Stimulated activated CD4-positive, alpha-beta T cell treated with anti-CD3 and anti-CD28 coated beads, Interleukin-4, amount 100 ng/mL, for 1 hour (primary cell): ENCODE results near the gene SSBP4.
"Not testable (repeated sequence)": the region's sequence is repeated elsewhere in the genome, so short reads cannot be mapped to it uniquely, and the experiment has no call there.

Source experiments
- DNase-seq: peaks from one replicate; pipeline ENCODE4 v3.0.0-alpha.2; 2020

The SSBP4 gene

DNA sequence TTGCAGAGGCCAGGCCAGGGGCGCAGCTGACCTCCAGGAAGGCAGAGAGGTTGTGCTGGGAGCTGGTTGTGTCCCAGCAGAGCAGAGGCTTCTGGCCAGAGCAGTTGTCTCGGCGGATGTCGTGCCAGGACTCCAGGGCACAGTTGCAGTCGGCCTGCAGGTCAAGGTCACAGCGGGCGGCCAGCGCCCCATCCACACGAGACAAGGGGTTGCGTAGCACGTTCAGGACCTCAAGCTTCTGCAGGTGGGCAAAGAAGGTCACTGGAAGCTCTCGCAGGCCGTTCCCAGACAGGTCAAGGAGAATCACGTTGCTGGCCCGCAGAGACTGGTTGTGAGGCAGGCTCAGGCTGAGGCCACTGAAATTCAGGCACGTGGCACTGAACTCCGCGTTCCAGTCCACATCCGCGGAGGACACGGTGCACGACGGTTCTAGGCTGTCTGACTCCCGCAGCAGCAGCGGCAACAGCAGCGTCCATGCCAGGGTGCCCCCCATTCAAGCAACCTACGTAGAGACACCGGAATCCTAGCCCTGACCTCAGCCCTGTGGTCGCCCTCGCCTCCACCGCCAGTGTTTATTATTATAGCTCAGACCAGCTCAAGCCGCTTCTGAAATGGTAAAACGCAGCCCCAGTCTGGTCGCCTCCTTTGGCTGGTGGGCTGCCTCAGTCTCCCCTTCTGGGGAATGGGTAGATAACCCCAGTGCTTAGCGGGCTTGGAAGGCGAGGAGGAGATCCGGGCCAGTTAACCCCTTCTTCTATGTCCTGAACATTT lies 22.5 kb upstream of the SSBP4 start:
- DNase-seq, result no peak

DNA sequence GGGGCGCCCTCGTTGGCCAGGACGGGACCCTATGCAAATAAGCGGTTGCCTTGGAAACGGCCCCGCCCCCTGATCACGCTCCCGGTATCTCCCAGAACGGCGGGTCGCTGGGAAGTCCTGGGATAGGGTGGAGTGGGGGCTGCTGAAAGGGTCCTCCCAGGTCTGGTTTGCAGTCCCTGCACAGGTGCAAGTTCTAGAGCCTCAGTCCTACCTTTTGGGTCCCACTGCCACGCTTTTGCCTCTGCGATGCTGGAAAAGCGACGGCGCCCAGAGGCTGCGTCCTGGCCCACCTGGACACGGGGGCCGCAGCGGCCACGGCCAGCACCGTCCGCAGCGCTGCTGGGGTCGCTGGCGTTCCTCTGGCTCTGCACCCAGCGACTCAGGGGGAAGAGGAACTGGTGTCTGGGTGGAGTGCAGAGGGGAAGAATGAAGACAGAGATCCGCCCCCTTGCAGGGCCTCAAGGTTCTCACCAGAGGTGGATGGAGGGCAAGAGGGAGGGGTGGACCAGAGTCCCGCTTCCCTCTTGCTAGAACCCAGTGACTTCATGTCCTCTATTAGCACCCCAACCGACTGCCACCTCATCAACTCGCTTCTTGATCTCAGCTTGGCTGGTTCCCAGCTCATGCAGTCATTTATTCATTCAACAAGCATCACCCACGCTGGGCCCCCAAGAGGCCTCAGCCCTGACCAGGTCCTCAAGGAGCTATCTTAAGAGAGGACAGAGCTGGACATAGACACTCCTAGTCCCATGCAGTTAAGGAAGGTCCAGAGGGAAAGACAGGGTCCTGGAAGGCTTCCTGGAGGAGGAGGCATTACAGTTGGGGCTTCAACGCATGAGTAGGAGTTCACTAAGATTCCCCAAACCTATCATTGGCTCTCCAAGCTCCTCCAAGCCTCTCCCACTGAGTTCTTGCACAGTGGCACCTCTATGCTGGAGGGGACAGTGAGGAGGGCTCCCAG lies 21.7 kb upstream of the SSBP4 start, which contains the start of gene LRRC25:
Gene LRRC25, minus strand, starts transcription at position 381 of the 961 bp plus-strand sequence. CDS start 659 bp downstream, outside the sequence.
- no peak for DNase-seq

DNA sequence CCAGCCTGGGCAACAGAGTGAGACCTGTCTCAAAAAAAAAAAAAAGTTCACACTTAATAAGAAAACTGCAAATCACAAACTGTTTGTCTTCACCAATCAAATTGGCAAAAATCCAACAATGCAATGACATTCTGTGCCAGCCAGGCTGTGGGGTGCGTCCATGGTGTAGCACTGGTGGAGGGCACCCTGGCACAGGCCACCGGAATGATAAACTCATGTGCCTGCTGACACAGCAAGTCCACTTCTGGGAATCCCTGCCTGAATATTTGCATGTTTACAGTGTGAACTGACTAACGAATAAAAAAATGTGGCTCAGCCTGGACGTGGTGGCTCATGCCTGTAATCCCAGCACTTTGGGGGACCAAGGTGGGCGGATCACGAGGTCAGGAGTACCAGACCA lies 20.2 kb upstream of the SSBP4 start:
- no peak for DNase-seq

DNA sequence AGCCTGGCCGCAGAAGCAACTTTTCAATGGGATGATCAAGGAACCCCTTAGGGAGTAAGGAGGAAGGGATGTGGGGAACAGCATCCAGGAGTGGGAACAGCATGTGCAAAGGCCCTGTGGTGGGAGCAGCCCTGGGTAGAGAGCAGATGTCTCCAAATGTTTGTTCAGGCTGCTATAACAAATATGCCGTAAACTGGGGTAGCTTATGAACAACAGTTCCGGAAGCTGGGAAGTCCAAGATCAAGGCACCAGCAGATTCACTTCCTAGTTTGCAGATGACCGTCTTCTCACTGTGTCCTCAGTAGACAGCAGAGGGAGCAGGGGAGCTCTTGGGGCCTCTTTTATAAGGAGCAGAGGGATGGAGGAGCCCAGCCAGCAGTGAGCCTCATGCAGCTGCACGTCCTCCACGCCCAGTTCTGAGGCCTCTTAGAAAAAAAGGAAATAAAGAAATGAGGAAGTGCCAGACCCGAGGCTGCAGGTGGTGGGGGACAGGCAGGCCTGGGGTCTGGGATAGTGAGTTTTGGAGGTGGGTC lies 17.6 kb upstream of the SSBP4 start:
- DNase-seq, result no peak

DNA sequence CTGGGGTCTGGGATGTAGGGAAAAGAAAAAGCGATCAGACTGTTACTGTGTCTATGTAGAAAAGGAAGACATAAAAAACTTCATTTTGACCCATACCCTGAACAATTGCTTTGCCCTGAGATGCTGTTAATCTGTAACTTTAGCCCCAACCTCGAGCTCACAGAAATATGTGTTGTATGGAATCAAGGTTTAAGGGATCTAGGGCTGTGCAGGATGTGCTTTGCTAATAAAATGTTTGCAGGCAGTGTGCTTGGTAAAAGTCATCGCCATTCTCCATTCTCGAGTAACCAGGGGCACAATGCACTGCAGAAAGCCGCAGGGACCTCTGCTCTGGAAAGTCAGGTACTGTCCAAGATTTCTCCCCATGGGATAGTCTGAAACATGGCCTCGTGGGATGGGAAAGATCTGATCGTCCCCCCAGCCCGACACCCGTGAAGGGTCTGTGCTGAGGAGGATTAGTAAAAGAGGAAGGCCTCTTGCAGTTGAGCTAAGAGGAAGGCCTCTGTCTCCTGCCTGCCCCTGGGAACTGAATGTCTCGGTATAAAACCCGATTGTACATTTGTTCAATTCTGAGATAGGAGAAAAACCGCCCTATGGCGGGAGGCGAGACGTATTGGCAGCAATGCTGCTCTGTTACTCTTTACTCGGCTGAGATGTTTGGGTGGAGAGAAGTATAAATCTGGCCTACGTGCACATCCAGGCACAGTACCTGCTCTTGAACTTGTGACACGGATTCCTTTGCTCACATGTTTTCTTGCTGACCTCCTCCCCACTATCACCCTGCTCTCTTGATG lies 16.5 kb upstream of the SSBP4 start:
- not testable (repeated sequence) for DNase-seq

DNA sequence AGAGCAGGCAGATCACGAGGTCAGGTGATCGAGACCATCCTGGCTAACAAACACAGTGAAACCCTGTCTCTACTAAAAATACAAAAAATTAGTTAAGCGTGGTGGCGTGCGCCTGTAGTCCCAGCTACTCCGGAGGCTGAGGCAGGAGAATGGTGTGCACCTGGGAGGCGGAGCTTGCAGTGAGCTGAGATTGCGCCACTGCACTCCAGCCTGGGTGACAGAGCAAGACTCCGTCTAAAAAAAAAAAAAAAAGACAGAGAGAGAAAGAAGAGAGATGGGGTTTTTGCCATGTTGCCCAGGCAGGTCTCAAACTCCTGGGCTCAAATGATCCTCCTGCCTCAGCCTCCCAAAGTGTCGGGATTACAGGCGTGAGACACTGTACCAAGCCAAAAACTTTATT lies 13.4 kb upstream of the SSBP4 start:
- not testable (repeated sequence) for DNase-seq

DNA sequence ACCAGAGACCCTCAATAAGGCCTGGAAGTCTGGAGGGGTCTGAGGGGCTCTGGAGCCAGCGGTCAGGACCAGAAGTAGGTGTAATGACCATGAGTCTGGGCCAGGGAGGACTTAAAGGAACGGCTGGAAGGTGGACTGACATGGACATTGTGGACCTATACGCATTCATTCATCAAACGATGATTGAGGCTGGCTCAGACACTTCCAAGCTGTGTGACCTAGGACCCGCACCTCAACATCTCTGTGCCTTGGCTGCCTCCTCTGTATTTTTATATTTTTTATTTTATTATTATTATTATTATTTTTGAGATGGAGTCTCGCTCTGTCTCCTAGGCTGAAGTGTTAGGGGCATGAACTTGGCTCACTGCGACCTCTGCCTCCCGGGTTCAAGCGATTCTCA lies 12.4 kb upstream of the SSBP4 start:
- no peak for DNase-seq

DNA sequence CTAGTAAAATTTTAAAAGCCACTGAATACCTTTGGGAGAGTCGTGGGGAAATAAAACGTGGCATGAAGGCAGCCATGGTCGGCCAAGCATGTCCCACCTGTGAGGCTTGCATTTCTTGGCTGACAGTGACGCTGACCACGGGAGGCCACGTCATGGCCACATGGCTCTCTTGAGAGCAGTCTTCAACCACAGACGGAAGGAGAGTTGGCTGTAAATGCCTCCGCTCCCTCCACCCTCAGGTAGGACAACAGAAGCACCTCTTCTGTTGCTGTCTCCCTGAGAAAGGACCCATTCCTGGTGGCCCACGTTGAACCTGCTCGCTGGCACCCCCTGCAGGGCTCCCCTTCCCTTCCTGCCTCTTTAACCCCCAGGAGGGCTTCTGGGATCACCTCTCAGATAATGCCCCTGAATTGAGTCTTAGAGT lies 11.1 kb upstream of the SSBP4 start:
- peak; percentile 40 for DNase-seq

DNA sequence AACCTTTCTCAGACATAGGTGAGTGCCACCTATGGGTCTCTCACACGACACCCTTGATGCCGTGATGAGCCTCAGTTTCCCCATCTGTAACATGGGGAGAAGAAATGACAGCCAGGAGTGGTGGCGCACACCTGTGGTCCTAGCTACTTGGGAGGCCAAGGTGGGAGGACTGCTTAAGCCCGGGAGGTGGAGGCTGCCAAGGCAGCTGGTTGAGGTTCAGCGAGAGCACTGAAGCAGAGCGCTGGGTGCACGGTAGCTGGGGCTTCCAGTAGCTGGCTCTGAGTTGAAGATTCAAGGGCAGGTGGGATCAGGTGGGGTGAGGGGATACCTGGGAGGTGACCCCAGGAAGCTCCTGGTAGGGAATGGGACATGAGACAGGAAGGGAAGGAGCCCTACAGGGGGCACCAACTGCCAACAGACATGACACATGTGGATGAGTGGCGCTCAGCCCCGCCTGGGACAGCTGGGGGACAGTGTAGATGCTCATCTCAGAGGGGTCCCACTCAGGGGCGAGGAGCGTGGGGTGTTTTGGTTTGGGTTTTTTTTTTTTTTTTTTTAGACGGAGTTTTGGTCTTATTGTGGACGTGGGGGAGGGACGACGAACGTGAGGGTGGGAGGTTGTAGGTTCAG lies 6.5 kb upstream of the SSBP4 start:
- DNase-seq, result no peak

DNA sequence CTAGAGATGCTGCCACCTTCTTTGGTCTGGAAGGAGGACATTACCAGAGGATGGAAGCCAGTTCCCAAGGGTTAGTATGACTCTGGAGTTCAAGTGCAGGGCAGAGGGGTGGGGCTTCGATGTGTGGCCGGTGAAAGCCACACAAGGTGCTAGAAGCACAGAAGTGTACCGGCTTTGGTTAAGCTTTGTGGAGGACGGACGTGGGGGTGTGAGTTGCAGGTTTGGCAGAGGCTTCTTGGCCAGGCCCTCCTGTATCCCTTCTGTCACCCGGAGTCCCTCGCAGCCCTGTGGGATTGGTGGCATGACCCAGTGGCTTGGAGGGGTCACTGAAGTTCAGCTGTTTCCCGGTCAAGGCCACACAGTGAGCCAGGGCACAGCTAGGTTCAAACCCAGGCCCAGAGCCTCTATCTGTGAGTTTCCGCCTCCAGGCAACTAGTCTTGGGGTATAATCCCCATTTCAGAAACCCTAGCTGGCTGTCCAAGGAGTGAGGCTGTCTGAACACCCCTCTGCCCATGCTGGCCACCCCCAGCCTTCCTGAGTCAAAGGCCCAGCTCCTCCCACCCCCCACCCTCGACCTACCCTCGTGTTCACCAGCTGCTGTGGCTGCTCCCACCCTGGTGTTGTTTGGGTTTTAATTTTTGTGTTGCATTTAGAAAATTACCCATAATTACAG lies 4.6 kb upstream of the SSBP4 start:
- DNase-seq, result no peak

DNA sequence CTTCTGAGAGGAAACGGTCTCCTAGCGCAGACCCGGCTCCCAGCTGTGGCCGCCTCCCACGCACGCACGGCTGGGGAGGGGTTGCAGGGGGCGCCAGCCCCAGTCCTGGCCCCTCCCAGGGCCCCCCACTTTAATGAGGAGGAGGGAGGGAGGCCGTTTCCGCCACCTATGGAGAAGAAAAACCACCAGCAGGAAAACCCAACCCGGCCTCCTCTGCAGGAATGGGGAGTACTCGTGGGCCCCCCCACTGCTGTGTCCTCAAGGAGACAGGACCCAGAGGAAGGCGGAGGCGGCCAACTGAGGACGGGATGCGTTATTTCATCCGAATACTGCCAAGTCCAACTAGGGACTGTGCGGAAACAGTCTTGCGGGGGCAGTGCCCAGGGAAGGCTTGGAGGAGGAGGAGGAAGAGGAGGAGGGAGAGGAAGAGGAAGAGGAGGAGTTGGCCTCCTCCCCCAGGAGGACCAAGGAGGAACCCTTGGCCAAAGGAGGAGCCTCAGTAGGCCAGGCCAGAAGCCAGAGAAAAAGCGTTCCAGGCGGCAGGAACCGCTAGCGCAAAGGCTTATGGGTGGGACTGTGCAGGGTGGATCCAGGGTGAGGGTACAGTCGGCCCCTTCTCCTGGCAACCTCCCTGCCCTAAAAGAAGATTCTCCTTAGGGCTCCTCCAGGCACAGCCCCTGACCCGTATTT lies 3.9 kb upstream of the SSBP4 start:
- no peak for DNase-seq

DNA sequence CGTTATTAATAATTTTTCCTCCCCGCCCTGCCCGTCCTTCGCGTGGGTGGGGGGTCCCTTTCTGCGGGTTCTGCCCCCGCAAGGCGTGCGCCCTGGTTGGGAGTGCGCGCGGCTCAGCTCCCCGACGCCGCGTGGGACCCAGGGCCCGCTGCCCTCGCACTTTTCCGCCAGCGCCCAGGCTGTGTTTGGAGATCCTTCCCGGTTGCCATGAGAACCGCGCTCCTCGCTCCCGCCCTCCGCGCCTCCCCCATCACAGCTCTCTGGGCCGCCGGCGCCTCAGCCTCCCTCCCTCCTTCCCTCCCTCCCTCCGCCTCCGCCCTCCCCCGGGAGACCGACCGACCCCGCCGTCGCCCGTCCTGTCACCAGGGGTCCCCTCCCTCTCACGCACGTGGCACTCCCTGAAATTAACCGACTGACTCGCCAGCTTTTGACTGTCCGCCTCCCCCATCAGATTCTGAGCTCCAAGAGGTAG lies 2.4 kb upstream of the SSBP4 start:
- peak; percentile 49 for DNase-seq

DNA sequence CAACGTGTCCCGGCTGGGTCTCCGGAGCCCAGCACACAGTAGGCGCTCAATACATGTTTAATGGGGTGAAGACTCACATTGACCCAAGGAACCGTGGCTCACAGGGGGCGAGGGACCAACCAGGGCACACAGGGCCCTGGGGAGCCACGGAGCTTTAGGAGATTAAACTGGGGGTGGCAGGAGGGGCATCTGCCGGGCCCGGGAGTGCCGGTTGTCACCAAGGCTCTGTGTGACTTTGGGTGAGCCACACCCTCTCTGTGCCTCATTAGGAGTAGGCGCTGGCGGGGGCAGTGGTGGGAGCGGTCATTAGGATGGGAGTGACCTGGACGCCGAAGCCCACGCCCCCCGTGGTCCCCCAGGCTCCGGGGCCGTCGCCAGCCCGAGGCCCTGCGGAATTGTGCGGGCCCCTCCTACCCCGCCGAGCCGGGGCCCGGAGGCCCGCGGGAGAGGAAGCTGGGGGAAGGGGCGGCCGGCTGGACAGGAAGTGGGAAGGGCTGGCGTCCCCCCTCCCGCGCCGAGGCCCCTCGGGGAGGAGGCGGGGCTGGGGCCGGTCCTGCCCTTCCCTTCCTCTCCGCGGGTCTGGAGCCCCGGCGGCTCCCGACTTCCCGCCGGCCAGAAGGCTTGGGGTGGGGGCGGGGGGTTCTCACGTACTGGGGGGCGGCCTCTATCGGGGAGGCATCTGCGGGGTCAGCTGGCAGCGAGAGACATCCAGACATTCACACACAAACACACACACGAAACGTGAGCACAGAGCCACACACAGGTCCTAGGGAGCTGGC lies 1.8 kb upstream of the SSBP4 start:
- no peak for DNase-seq

DNA sequence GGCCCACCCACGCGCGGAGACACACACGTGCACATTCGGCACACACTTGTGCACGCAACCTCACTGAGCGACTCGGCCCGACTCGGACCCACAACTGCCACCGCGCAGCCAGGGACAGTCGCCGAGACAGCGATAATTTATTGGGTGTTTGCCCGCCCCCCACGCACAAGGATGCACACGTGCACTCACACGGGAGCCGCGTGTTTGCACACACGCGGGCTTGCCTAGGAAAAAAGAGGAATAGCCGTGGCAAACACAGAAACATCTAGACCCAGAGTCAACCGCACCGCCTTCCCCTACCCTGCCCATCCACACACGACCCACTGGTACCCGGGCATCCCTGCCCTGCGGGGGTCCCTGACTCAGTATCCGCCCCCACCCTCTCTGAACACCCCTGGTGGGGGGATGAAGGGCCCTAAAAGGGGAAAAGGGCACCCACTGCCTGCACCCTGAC lies 1.1 kb upstream of the SSBP4 start:
- DNase-seq, result peak; percentile 45

DNA sequence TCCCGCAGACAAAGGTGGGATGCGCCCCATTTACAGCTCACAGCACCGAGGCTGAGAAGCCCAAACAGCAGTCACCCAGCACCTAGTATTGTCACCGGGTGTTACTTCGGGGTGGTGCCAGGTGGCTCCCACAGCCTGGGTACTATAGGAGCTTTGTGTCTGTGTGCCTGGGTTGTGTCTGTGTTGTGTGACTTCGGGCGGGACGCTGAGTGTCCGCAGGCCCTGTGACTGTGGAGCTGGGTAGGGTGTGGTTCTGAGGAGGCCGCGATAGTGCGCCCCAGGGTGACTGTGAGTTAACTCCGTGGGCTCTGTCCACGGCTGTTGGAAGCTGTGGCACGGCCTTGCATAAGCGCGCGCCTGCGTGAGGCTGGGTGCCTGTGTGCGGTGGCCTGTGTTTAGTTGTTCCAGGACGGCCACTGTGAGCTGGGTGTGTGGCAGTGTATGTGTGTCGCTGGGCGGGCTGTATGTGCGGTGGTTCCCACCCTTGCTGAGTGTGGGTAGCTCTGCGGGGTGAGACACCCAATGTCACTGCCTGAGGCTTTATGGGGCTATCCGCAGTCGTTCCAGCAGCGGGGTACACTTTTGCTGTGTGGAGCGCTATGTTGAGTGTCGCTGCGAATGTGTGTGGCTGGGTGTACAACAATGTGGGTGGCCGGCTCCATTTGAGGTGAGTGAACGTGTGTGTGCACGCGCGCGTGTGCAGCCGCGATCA lies 559 bp upstream of the SSBP4 start:
- DNase-seq, result no peak

DNA sequence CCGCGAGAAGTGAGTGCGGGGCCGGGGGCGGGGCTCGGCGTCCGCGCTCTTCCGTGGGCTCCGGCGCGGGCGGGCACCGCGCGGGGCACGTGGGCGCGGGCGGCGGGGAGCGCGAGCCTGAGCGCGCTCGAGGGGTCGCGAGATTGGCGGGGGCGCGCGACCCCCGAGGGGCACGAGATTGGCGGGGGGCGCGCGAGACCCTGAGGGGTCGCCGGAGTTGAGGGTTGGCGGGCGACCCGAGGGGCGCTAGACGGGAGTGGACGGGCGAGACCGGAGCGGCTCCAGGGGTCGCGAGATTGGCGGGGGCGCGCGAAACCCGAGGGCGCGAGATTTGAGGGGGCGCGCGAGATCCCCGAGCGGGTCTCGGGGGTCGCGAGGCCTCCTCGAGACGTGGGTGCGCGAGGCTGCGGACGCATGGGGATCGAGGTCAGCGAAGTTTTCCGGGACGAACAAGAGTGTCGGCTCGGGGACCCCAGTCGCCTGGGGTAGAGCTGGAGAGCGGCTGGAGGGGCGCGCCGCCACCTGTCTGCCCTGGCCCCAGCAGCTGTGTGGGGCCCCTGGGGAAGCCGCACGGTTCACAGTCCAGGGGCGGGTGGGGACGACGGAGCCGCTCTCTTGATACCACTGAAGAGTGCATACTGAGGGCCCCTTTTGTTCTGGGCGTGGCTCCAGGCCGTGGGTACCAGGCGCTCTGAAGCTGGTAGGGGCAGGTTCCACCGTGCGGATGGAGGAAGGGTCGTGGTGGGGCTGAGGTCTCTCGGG lies 682 bp downstream of the SSBP4 start:
- DNase-seq, result peak; percentile 54

DNA sequence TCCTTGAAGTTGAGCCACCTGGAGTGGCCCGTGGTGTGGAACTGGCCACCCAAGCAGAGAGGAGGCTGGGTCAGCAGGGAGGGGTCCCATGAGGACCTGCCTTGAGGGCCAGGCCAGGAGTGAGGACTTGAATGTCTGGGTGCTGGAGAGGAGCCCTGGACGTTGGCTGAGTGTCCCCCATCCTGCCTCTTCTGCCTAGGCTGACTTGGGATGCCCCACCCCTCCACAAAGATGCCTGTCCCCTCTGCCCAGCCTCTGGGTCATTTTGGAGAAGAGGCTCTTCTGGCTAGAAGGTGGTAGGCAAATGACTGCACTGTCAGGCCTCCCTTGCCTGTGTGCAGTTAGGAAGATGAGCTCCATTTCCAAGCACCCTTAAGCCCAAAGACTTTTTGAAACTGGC lies 1.7 kb downstream of the SSBP4 start:
- no peak for DNase-seq

DNA sequence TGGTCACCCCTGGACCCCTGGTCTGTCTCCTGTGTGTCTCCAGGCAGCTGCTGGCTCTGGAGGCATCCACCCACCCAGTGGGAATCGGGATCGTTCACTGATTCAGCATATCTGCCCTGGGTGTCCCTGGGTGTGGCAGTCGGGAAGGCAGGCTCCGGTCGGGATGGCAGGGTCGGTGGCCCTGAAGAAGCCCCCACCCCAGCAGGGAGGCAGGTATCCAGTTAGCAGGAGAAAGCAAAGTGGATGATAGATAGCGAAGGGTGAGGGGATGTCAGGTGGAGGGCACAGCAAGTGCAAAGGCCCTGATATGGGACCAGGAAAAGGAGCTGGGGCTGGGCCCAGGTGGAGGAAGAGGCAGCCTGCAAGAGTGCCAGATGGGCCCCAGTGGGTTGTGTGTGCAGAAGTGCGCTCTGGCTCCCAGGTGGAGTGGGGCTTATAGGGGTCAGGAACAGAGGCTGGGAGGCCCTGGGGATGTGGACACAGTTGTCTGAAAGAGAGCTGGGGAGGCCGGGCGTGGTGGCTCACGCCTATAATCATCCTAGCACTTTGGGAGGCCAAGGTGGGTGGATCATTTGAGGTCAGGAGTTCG lies 2.3 kb downstream of the SSBP4 start:
- no peak for DNase-seq
